ENCODE results near the gene ASIC5.
A peak's percentile ranks its signal among the peaks of the same experiment; 100 is the strongest.
"Not testable (repeated sequence)": the region's sequence is repeated elsewhere in the genome, so short reads cannot be mapped to it uniquely, and the experiment has no call there.

ASIC5 gene

DNA sequence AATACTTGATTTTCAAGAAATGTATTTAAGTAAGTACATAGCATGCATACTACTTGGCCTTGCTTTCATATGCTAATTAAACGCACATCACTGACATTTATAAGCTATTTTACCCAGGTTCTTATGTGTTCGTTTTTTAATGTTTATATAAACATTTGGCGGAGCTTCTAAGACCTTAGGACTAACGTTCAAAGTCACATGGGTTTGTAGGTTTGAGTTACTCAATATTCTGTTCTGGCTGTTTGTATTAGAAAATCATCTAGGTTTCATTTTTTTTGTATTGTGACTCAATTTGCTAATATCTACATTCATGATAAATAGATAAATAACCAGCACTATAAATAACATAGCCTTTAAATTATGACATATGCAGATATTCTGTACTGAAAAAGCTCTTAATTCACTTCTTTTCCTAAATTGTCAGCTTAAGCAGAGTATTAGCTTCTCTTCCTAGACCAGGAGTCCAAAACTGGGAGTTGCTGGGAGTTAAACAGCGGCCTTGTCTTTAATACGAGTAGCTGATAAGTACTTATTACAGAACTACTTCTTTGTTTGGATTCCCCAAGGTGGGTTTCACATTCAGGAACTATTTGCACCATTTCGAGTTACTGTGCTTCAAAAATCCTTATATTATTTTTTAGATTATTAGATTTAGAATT is 65.3 kb downstream of the ASIC5 start:
- no peak for TF ChIP-seq CTCF (conservative IDR thresholded peaks at IDR 0.05)
- H3K27ac ChIP-seq, result no peak overlapping the region

DNA sequence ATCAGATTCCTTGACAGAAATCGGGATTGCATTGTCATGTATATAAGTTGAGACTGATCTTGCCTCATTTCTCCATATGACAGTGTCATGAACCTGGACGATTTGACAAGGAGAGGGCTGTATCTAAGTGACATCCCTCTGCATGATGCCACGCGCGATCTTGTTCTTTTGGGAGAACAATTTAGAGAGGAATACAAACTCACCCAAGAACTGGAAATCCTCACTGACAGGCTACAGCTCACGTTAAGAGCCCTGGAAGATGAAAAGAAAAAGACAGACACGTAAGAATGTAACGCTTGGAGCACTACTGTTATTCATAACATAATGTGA is 66.3 kb downstream of the ASIC5 start:
- no peak overlapping the region for H3K27ac ChIP-seq
- TF ChIP-seq CTCF (conservative IDR thresholded peaks at IDR 0.05), result no peak

DNA sequence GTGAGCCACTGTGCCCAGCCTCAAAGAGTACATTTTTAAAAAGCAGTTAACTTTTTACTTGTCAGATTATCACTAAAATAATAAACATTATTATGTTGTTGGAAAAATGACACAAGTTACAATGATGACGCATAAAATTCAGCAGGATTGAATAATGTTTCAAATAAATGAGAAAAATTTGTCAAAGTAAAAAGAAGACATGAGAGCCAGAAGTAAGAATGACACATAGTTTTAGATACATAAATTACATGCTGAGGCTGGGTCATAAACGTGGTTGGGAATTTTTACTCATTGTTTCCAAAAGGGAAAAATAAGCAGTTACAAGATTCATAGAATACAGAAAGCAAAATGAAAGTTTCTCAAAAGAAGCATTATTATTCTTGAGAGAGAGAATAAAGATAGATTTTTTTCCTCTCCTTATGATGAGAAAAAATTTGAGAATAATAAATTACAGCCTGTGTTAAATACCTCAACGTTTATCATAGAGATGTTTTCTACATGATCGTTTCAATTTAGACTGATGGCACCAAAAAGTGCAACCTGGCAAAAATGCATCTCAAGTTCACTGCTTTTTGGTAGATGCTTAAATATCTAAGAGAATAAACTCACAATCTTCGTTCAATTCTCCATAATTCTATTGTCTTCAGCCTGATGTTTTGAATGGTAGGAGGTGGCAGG is 66.8 kb downstream of the ASIC5 start:
- no peak for TF ChIP-seq CTCF (conservative IDR thresholded peaks at IDR 0.05)
- H3K27ac ChIP-seq, result no peak overlapping the region

DNA sequence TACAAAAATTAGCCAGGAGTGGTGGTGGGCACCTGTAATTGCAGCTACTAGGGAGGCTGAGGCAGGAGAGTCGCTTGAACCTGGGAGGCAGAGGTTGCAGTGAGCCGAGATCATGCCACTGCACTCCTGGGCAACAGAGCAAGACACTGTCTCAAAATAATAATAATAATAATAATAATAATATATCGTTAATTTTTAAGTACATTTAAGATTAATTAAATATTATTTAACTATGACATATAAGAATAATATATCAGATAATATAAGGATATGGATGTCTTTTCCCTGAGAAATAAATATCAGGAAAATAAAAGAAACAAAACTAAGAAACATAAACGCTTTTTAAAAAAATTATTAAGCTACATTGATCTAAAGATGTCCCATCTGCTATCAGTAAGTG is 68.5 kb downstream of the ASIC5 start:
- not testable (repeated sequence) for H3K27ac ChIP-seq

GRCh38 chr4:155795991-155796390 is 70.1 kb downstream of the ASIC5 start:
- H3K27ac ChIP-seq, result no peak overlapping the region
- peak; percentile 68 for TF ChIP-seq CTCF (conservative IDR thresholded peaks at IDR 0.05)

- H3K27ac ChIP-seq, result no peak overlapping the region
- TF ChIP-seq CTCF (conservative IDR thresholded peaks at IDR 0.05), result no peak
Observed at GRCh38 chr4:155794589-155795236, 71.4 kb downstream of the ASIC5 start.

GRCh38 chr4:155789982-155790381 is 76.1 kb downstream of the ASIC5 start:
- no peak overlapping the region for H3K27ac ChIP-seq
- TF ChIP-seq CTCF (conservative IDR thresholded peaks at IDR 0.05), result no peak

DNA sequence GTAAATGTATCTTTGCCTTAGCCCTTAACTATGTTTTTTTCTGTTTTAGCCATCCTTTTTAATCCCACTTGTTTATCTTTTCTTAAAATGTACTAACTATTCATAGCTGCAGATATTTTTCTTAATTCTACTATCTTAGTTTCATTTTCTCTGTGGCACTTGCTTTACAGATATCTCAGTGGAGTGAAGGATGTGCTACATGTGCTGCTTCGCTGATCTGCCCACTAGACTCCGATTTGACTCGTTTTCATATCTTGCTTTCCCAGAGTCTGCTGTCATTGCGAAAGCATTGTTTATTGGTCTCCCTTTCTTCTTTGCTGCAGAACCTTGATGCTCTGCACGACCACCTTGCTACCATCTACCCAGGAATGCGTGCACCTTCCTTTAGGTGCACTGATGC is 76.7 kb downstream of the ASIC5 start:
- no peak overlapping the region for H3K27ac ChIP-seq
- TF ChIP-seq CTCF (conservative IDR thresholded peaks at IDR 0.05), result no peak
